PC-3 (cell line): ENCODE data around the gene AUTS2. TPM values are rescaled to one million over a fixed set of nuclear protein-coding genes. Genes with fewer than 3 reads are reported as not detected.

Experiments used
- ATAC-seq: fragments of 200-7000 bp; cut with Tn5 transposase; 2 replicates; pipeline ENCODE4 v1.9.1; 2020; ENCODE audit warnings: mild to moderate bottlenecking, moderate library complexity
- BruUV-seq: library from RNA; stranded (reverse); fragments of 400-500 nt; replicated peaks from 2 replicates; lab custom pipeline; 2021; lab: Mats Ljungman, UMichigan
- CTCF ChIA-PET: fragments of 300-600 bp; sonication (Branson Sonifier 250); formaldehyde crosslinking; loops from one replicate; lab custom pipeline; 2022; ENCODE audit warnings: antibody characterized with exemption; lab: Charles Lee
- POLR2A ChIA-PET: fragments of 300-600 bp; sonication (Branson Sonifier 250); formaldehyde crosslinking; loops from one replicate; lab custom pipeline; 2022; ENCODE audit warnings: antibody characterized with exemption; ENCODE audit not compliant: unreplicated experiment; lab: Charles Lee
- DNase-seq: peaks from one replicate; pipeline ENCODE4 v3.0.0-alpha.2; 2015
- H2AFZ ChIP-seq: fragments of 300-600 bp; sonication (generic); 2 replicates; pipeline ENCODE4 v1.6.0; 2016; ENCODE audit warnings: antibody characterized with exemption, low read length
- H3F3A ChIP-seq: fragments of 300-600 bp; sonication (generic); one replicate; pipeline ENCODE4 v1.6.0; 2017; ENCODE audit warnings: antibody characterized with exemption, low read length, control low read depth, mild to moderate bottlenecking; ENCODE audit not compliant: unreplicated experiment
- H3K27ac ChIP-seq: fragments of 300-600 bp; sonication (generic); 2 replicates; pipeline ENCODE4 v1.5.1; 2016; ENCODE audit warnings: mild to moderate bottlenecking, low read length
- H3K27me3 ChIP-seq: fragments of 300-600 bp; sonication (generic); 2 replicates; pipeline ENCODE4 v1.6.1; 2016; ENCODE audit warnings: low read length, mixed read lengths
- H3K36me3 ChIP-seq: fragments of 300-600 bp; sonication (generic); 2 replicates; pipeline ENCODE4 v1.6.1; 2016; ENCODE audit warnings: low read depth, mixed run types, low read length, mixed read lengths
- H3K4me1 ChIP-seq: fragments of 300-600 bp; sonication (generic); 2 replicates; pipeline ENCODE4 v1.5.1; 2016; ENCODE audit warnings: low read length; ENCODE audit not compliant: insufficient read depth
- H3K4me2 ChIP-seq: fragments of 300-600 bp; sonication (generic); 2 replicates; pipeline ENCODE4 v1.6.0; 2016; ENCODE audit warnings: low read length
- H3K4me3 ChIP-seq: fragments of 300-600 bp; sonication (generic); 2 replicates; pipeline ENCODE4 v1.5.1; 2016; ENCODE audit warnings: mild to moderate bottlenecking, low read length, mixed read lengths
- H3K79me2 ChIP-seq: fragments of 300-600 bp; sonication (generic); 2 replicates; pipeline ENCODE4 v1.6.1; 2017; ENCODE audit warnings: low read length, mixed read lengths
- H3K9ac ChIP-seq: fragments of 300-600 bp; sonication (generic); 2 replicates; pipeline ENCODE4 v1.6.0; 2016; ENCODE audit warnings: mild to moderate bottlenecking, low read length
- H3K9me2 ChIP-seq: fragments of 300-600 bp; sonication (generic); replicated peaks from 2 replicates; pipeline ENCODE4 v1.6.1; 2016; ENCODE audit warnings: mixed run types, low read length, mixed read lengths
- H3K9me3 ChIP-seq: fragments of 300-600 bp; sonication (generic); 2 replicates; pipeline ENCODE4 v1.6.1; 2016; ENCODE audit warnings: low read length, mixed read lengths
- H4K20me1 ChIP-seq: fragments of 300-600 bp; sonication (generic); 2 replicates; pipeline ENCODE4 v1.6.1; 2016; ENCODE audit warnings: low read length, mixed read lengths
- CTCF ChIP-seq: fragments of 300-600 bp; sonication (generic); conservative IDR thresholded peaks from 2 replicates; pipeline ENCODE4 v1.5.1; 2017; ENCODE audit warnings: antibody characterized with exemption, low read depth, mild to moderate bottlenecking, low read length
- EZH2 ChIP-seq: fragments of 300-600 bp; sonication (generic); IDR thresholded peaks from one replicate; pipeline ENCODE4 v1.6.1; 2017; ENCODE audit warnings: antibody characterized with exemption, mild to moderate bottlenecking, low read length; ENCODE audit not compliant: unreplicated experiment
- EZH2phosphoT487 ChIP-seq: fragments of 300-600 bp; sonication (generic); IDR thresholded peaks from 2 replicates; pipeline ENCODE4 v1.6.1; 2018; ENCODE audit warnings: mild to moderate bottlenecking, antibody characterized with exemption, low read length, borderline replicate concordance
- intact Hi-C: fragments of 100-400 bp; cut with micrococcal nuclease; formaldehyde crosslinking; loops from 2 replicates; pipeline ENCODE4 v1.9.0; 2023
- total RNA-seq: library from RNA; depleted of rRNA; stranded (reverse); fragments of >200 nt; gene quantifications from 2 replicates; pipeline ENCODE4 v1.2.3, GENCODE V29; 2014

The AUTS2 gene
- total RNA-seq, 1 experiment from 2014 or later = not detected

- DNase-seq (no peak), ATAC-seq (no peak)
- intact Hi-C loops = no loop called here
- BruUV-seq = no TSS peak
- ChIA-PET CTCF (no interaction called here), POLR2A (no interaction called here)
- Histone ChIP-seq H3F3A (no peaks in the 10 kb centered on the region), H3K27me3 (no peaks in the 10 kb centered on the region), H3K9me3 (no peaks in the 10 kb centered on the region), H3K9me2 (no peaks in the 10 kb centered on the region), H3K9ac (no peak overlapping the region), H4K20me1 (no peaks in the 10 kb centered on the region), H3K4me2 (no peak overlapping the region), H3K4me1 (no peaks in the 10 kb centered on the region), H2AFZ (no peak overlapping the region), H3K27ac (no peak overlapping the region), H3K4me3 (no peak overlapping the region), H3K36me3 (no peaks in the 10 kb centered on the region), H3K79me2 (no peaks in the 10 kb centered on the region)
- TF ChIP-seq EZH2 (no peak), CTCF (no peak), EZH2phosphoT487 (no peak)
Observed at GRCh38 chr7:70622936-70623335, 1024.7 kb downstream of the AUTS2 start.

- Histone ChIP-seq H2AFZ (no peak overlapping the region), H3K27me3 (no peaks in the 10 kb centered on the region), H3K4me2 (no peak overlapping the region), H3K36me3 (no peaks in the 10 kb centered on the region), H3K79me2 (no peaks in the 10 kb centered on the region), H3K9ac (no peak overlapping the region), H3K9me2 (no peaks in the 10 kb centered on the region), H4K20me1 (no peaks in the 10 kb centered on the region), H3K4me1 (no peaks in the 10 kb centered on the region), H3F3A (no peaks in the 10 kb centered on the region), H3K4me3 (no peak overlapping the region), H3K27ac (no peak overlapping the region), H3K9me3 (no peaks in the 10 kb centered on the region)
- POLR2A ChIA-PET = no interaction called here
- BruUV-seq = no TSS peak
- ATAC-seq = no peak
- DNase-seq = no peak
- intact Hi-C loops = no loop called here
- TF ChIP-seq CTCF = no peak
- no peak for TF ChIP-seq EZH2
- no peak for TF ChIP-seq EZH2phosphoT487
- CTCF ChIA-PET = no interaction called here
Observed at GRCh38 chr7:70624500-70625103, 1026.3 kb downstream of the AUTS2 start.

GRCh38 chr7:70627461-70627860 is 1029.2 kb downstream of the AUTS2 start:
- intact Hi-C loops = no loop called here
- no peaks in the 10 kb centered on the region for H3K36me3 ChIP-seq
- ChIA-PET POLR2A (no interaction called here), CTCF (no interaction called here)
- H2AFZ ChIP-seq = no peak overlapping the region
- H3K9me3 ChIP-seq = no peaks in the 10 kb centered on the region
- H3K27me3 ChIP-seq = no peaks in the 10 kb centered on the region
- no peak overlapping the region for H3K4me3 ChIP-seq
- no peaks in the 10 kb centered on the region for H4K20me1 ChIP-seq
- TF ChIP-seq EZH2 = no peak
- no peak for TF ChIP-seq EZH2phosphoT487
- TF ChIP-seq CTCF = no peak
- BruUV-seq = no TSS peak
- H3K79me2 ChIP-seq = no peaks in the 10 kb centered on the region
- no peak overlapping the region for H3K27ac ChIP-seq
- ATAC-seq (no peak), DNase-seq (no peak)
- no peak overlapping the region for H3K4me2 ChIP-seq
- no peaks in the 10 kb centered on the region for H3K4me1 ChIP-seq
- H3K9ac ChIP-seq = no peak overlapping the region
- no peaks in the 10 kb centered on the region for H3F3A ChIP-seq
- no peaks in the 10 kb centered on the region for H3K9me2 ChIP-seq
